Kidney (tissue), 14 donors: ENCODE data around the gene ULK3. TPM values are rescaled to one million over a fixed set of nuclear protein-coding genes. Genes with fewer than 3 reads are reported as not detected.

ENCODE experiments used
- DNase-seq, 5 donors: peaks; one replicate each; pipeline ENCODE4 v3.0.0-alpha.2; 2013 to 2020
- FAIRE-seq: peaks from 2 replicates; lab custom pipeline; 2012; peaks lifted over from hg19 to GRCh38; lab: Jason Lieb, UNC
- H3K27ac ChIP-seq, 2 donors: one replicate each; pipeline ENCODE4 v1.7.0; 2013; ENCODE audit warnings: low read depth in 2 of 2, low read length in 2 of 2, inconsistent platforms in 1 of 2
- H3K27me3 ChIP-seq: one replicate; pipeline ENCODE4 v1.7.1; 2013; ENCODE audit warnings: low read length, inconsistent platforms; ENCODE audit not compliant: control insufficient read depth, insufficient read depth
- H3K36me3 ChIP-seq, 3 donors: one replicate each; pipeline versions ENCODE4 v1.7.0 to v1.7.1; 2013; ENCODE audit warnings: low read length in 3 of 3, control low read depth in 1 of 3, inconsistent platforms in 1 of 3; ENCODE audit not compliant: insufficient read depth in 3 of 3, control insufficient read depth in 2 of 3
- H3K4me1 ChIP-seq, 3 donors: one replicate each; pipeline versions ENCODE4 v1.7.0 to v1.7.1; 2013; ENCODE audit warnings: low read length in 3 of 3, inconsistent platforms in 1 of 3, low read depth in 1 of 3; ENCODE audit not compliant: control insufficient read depth in 2 of 3, insufficient read depth in 2 of 3
- H3K4me3 ChIP-seq, 3 donors: one replicate each; pipeline versions ENCODE4 v1.7.0 to v1.8.1; 2013; ENCODE audit warnings: low read length in 3 of 3, control low read depth in 1 of 3, inconsistent platforms in 1 of 3
- H3K9ac ChIP-seq, 3 donors: one replicate each; pipeline versions ENCODE4 v1.7.0 to v1.7.1; 2013; ENCODE audit warnings: low read length in 3 of 3, control low read depth in 1 of 3, inconsistent platforms in 1 of 3
- H3K9me3 ChIP-seq, 3 donors: one replicate each; pipeline versions ENCODE4 v1.7.0 to v1.7.1; 2013; ENCODE audit warnings: low read length in 3 of 3, control low read depth in 1 of 3, inconsistent platforms in 1 of 3; ENCODE audit not compliant: control insufficient read depth in 2 of 3, insufficient read depth in 1 of 3
- intact Hi-C: fragments of 100-400 bp; cut with DNase I; formaldehyde crosslinking; loops from one replicate; pipeline ENCODE4 v1.11.1; 2022
- polyA plus RNA-seq: library from polyadenylated mRNA; stranded (reverse); fragments of 350-450 nt; fragmentation: Illumina TruSeq; extraction: RNeasy Lipid Tissue Mini Kit (QIAGEN cat#74804); gene quantifications from one replicate; pipeline ENCODE4 v1.2.3, GENCODE V29; 2014; ENCODE audit warnings: low read depth, low replicate concordance; ENCODE audit not compliant: insufficient read depth
- total RNA-seq: library from RNA; stranded (reverse); fragmentation: NEBNext Ultra II Directional; extraction: Animal tissue kit (Norgen Biotek cat#: 25700); gene quantifications from one replicate; pipeline ENCODE4 v1.2.1, GENCODE V29; 2021
- TF ChIP-seq, protein P1 (sequence below): IDR thresholded peaks from 3 replicates; pipeline ENCODE4 v1.5.1; 2012; ENCODE audit warnings: mild to moderate bottlenecking, moderate library complexity, borderline replicate concordance; ENCODE audit not compliant: insufficient read depth; ENCODE audit errors: extremely low read depth
- donor health status: control.
- donor health status: control.
- donor health status: control.
- donor health status: control.
- donor health status: control.
- donor health status: DM: yes; HTN: yes; CAD: no.
- donor health status: Normal renal cell carcinoma (clear cell type).

ULK3 gene
- total and polyA plus RNA-seq, 2 donors from 2014 or later = 34.5 to 36.1 TPM

DNA sequence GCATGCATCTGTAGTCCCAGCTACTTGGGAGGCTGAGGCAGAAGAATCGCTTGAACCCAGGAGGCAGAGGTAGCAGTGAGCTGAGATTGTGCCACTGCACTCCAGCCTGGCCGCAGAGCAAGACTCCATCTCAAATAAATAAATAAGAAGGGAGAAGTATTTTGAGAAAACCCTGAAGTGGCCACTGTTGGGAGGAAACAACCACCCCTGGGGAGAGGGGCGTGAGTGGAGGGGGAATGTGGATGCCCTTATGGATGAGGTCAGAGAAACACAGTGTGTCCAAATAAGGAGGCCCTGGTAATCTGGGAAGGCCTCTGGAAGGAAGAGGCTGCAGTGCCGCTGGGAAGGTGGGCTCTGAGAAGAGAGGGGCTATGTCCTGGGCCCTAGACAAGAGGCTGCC lies 20.7 kb downstream of the ULK3 start:
- Histone ChIP-seq H3K4me3 (no peak overlapping the region), H3K27ac (no peak overlapping the region), H3K9me3 (no peaks in the 10 kb centered on the region), H3K36me3 (no peaks in the 10 kb centered on the region), H3K4me1 (no peaks in the 10 kb centered on the region), H3K9ac (no peak overlapping the region), H3K27me3 (no peaks in the 10 kb centered on the region)
- TF ChIP-seq, protein P1, sequence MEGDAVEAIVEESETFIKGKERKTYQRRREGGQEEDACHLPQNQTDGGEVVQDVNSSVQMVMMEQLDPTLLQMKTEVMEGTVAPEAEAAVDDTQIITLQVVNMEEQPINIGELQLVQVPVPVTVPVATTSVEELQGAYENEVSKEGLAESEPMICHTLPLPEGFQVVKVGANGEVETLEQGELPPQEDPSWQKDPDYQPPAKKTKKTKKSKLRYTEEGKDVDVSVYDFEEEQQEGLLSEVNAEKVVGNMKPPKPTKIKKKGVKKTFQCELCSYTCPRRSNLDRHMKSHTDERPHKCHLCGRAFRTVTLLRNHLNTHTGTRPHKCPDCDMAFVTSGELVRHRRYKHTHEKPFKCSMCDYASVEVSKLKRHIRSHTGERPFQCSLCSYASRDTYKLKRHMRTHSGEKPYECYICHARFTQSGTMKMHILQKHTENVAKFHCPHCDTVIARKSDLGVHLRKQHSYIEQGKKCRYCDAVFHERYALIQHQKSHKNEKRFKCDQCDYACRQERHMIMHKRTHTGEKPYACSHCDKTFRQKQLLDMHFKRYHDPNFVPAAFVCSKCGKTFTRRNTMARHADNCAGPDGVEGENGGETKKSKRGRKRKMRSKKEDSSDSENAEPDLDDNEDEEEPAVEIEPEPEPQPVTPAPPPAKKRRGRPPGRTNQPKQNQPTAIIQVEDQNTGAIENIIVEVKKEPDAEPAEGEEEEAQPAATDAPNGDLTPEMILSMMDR = no peak
- intact Hi-C loops = no loop called here
- FAIRE-seq = no peak
- no peak for DNase-seq

DNA sequence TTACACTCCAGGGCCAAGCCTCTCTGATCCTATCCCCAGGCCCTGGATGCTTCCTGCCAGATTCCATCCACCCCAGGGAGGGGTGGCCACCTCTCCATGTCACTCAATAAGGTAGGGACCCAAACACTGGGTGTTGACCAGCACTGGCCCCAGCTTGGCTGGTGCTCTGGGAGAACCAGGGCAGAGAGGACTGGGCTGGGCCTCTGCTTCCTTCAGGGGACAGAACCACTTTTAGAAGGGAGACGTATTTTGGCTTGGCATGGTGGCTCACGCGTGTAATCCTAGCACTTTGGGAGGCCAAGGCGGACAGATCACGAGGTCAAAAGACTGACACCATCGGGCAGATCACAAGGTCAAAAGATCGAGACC lies 21.2 kb downstream of the ULK3 start:
- Histone ChIP-seq H3K27me3 (no peaks in the 10 kb centered on the region), H3K27ac (no peak overlapping the region), H3K36me3 (no peaks in the 10 kb centered on the region), H3K4me3 (no peak overlapping the region), H3K4me1 (no peaks in the 10 kb centered on the region), H3K9ac (no peak overlapping the region), H3K9me3 (no peaks in the 10 kb centered on the region)
- intact Hi-C loops = no loop called here
- TF ChIP-seq, protein P1 = no peak
- no peak for DNase-seq
- no peak for FAIRE-seq

- Histone ChIP-seq H3K4me1 (no peaks in the 10 kb centered on the region), H3K27me3 (no peaks in the 10 kb centered on the region), H3K27ac (no peak overlapping the region), H3K36me3 (no peaks in the 10 kb centered on the region), H3K9me3 (no peaks in the 10 kb centered on the region), H3K4me3 (no peak overlapping the region), H3K9ac (no peak overlapping the region)
- intact Hi-C loops = no loop called here
- TF ChIP-seq, protein P1 = no peak
- no peak for FAIRE-seq
- DNase-seq = no peak
These were observed 21.7 kb downstream of the ULK3 start for GRCh38 chr15:74821091-74821789.

DNA sequence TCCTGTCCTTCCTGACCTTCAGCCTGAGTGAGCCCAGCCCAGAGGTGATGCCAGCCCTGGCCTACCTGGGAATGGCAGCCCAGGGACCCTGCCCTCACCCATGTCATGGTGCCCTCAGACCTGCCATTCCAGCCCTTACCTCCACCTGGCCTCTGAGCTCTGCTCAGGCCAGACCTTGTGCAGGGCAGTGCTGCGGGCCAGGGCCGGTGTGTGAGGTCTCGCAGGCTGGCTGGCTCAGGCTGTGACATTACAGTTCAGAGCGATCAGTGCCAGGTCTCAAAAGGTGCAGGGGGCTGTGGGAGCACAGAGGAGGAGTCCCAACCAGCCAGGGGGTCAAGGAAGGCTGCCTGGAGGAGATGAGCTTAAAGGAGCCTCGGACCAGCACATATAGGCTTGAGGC lies 22.9 kb downstream of the ULK3 start:
- no peaks in the 10 kb centered on the region for H3K9me3 ChIP-seq
- DNase-seq = no peak

More for the DNA sequence above, 22.9 kb downstream of the ULK3 start:
- H3K27ac ChIP-seq = no peak overlapping the region
- H3K4me1 ChIP-seq = no peaks in the 10 kb centered on the region
- TF ChIP-seq, protein P1 = no peak
- no peak overlapping the region for H3K4me3 ChIP-seq
- intact Hi-C loops = no loop called here
- no peaks in the 10 kb centered on the region for H3K27me3 ChIP-seq
- H3K36me3 ChIP-seq = no peaks in the 10 kb centered on the region
- H3K9ac ChIP-seq = no peak overlapping the region
- no peak for FAIRE-seq
